ENCODE data around the gene TMCO2.
"Not testable (repeated sequence)": the region's sequence is repeated elsewhere in the genome, so short reads cannot be mapped to it uniquely, and the experiment has no call there.

The TMCO2 gene

GRCh38 chr1:40247655-40248054 lies at the start of gene TMCO2:
Gene TMCO2, plus strand, starts transcription at chr1:40247937. Its CDS starts 57 bp downstream, at chr1:40247994.
- DNase-seq = no peak

GRCh38 chr1:40199126-40199525 lies 48.6 kb upstream of the TMCO2 start:
- no peak for DNase-seq

GRCh38 chr1:40204856-40205255 lies 42.9 kb upstream of the TMCO2 start:
- no peak for DNase-seq

- no peak for DNase-seq
Measured at GRCh38 chr1:40210511-40211204, 37.1 kb upstream of the TMCO2 start.

GRCh38 chr1:40218333-40218732 lies 29.4 kb upstream of the TMCO2 start:
- DNase-seq = no peak

GRCh38 chr1:40221471-40221905 lies 26.2 kb upstream of the TMCO2 start:
- not testable (repeated sequence) for DNase-seq

GRCh38 chr1:40221977-40222772 lies 25.6 kb upstream of the TMCO2 start:
- no peak for DNase-seq

- DNase-seq = no peak
Measured at GRCh38 chr1:40224040-40224439, 23.7 kb upstream of the TMCO2 start.

GRCh38 chr1:40226192-40226591 lies 21.5 kb upstream of the TMCO2 start:
- DNase-seq = no peak

GRCh38 chr1:40232444-40232843 lies 15.3 kb upstream of the TMCO2 start:
- no peak for DNase-seq

- no peak for DNase-seq
Measured at GRCh38 chr1:40239626-40240025, 8.1 kb upstream of the TMCO2 start.

GRCh38 chr1:40240390-40240789 lies 7.3 kb upstream of the TMCO2 start:
- DNase-seq = no peak

GRCh38 chr1:40241362-40241761 lies 6.4 kb upstream of the TMCO2 start:
- DNase-seq = no peak

- DNase-seq = no peak
Measured at GRCh38 chr1:40243351-40243750, 4.4 kb upstream of the TMCO2 start.

GRCh38 chr1:40244138-40244744 lies 3.5 kb upstream of the TMCO2 start:
- no peak for DNase-seq

- DNase-seq = no peak
Measured at GRCh38 chr1:40245686-40246085, 2.1 kb upstream of the TMCO2 start.

GRCh38 chr1:40248412-40248811 lies 675 bp downstream of the TMCO2 start:
- no peak for DNase-seq

GRCh38 chr1:40251456-40251855 lies 3.7 kb downstream of the TMCO2 start:
- no peak for DNase-seq

- DNase-seq = no peak
Measured at GRCh38 chr1:40252601-40253000, 4.9 kb downstream of the TMCO2 start.

- no peak for DNase-seq
Measured at GRCh38 chr1:40255231-40255630, 7.5 kb downstream of the TMCO2 start.

GRCh38 chr1:40256401-40257084 lies 8.8 kb downstream of the TMCO2 start:
- no peak for DNase-seq

- DNase-seq = peak in 1 of 2 donors; percentile 63
Measured at GRCh38 chr1:40257313-40257687, 9.6 kb downstream of the TMCO2 start.
